ENCODE measurements around the gene ACSS2.

DNA sequence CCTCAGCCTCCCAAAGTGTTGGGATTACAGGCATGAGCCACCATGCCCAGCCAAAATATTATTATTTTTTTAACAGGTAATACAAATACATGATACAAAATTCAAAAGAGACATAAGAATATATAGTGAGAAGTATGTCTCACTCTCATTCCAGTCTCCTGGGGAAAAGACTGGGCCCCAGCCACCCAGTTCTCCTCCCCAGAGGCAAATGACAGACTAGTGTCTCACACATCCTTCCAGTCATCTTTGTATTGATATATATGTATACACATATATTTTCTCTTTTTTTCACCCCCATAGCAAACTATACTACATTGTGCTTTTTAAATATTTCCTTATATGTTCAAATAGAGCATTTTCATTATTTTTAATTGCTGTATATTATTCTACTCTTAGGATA, 70.9 kb downstream of the ACSS2 start:
- TF ChIP-seq POLR2A (IDR thresholded peaks at IDR 0.05; ENCODE audit: low read depth, low read length) (no peak), TAF1 (IDR thresholded peaks at IDR 0.05; ENCODE audit: borderline replicate concordance, low read depth, low read length) (no peak), POLR2AphosphoS5 (IDR thresholded peaks at IDR 0.05; ENCODE audit: low read length) (no peak), EP300 (IDR thresholded peaks at IDR 0.05; ENCODE audit: borderline replicate concordance in 1 of 2, control insufficient read depth in 1 of 2, low read depth in 2 of 2, low read length in 2 of 2) (no peak), CBFB (IDR thresholded peaks at IDR 0.05; ENCODE audit: low read depth) (no peak), BACH1 (IDR thresholded peaks at IDR 0.05; ENCODE audit: borderline replicate concordance) (no peak)
- TF ChIP-seq, protein P1, sequence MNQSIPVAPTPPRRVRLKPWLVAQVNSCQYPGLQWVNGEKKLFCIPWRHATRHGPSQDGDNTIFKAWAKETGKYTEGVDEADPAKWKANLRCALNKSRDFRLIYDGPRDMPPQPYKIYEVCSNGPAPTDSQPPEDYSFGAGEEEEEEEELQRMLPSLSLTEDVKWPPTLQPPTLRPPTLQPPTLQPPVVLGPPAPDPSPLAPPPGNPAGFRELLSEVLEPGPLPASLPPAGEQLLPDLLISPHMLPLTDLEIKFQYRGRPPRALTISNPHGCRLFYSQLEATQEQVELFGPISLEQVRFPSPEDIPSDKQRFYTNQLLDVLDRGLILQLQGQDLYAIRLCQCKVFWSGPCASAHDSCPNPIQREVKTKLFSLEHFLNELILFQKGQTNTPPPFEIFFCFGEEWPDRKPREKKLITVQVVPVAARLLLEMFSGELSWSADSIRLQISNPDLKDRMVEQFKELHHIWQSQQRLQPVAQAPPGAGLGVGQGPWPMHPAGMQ (IDR thresholded peaks at IDR 0.05; ENCODE audit: borderline replicate concordance) = no peak
- TF ChIP-seq, protein P2, sequence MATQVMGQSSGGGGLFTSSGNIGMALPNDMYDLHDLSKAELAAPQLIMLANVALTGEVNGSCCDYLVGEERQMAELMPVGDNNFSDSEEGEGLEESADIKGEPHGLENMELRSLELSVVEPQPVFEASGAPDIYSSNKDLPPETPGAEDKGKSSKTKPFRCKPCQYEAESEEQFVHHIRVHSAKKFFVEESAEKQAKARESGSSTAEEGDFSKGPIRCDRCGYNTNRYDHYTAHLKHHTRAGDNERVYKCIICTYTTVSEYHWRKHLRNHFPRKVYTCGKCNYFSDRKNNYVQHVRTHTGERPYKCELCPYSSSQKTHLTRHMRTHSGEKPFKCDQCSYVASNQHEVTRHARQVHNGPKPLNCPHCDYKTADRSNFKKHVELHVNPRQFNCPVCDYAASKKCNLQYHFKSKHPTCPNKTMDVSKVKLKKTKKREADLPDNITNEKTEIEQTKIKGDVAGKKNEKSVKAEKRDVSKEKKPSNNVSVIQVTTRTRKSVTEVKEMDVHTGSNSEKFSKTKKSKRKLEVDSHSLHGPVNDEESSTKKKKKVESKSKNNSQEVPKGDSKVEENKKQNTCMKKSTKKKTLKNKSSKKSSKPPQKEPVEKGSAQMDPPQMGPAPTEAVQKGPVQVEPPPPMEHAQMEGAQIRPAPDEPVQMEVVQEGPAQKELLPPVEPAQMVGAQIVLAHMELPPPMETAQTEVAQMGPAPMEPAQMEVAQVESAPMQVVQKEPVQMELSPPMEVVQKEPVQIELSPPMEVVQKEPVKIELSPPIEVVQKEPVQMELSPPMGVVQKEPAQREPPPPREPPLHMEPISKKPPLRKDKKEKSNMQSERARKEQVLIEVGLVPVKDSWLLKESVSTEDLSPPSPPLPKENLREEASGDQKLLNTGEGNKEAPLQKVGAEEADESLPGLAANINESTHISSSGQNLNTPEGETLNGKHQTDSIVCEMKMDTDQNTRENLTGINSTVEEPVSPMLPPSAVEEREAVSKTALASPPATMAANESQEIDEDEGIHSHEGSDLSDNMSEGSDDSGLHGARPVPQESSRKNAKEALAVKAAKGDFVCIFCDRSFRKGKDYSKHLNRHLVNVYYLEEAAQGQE (IDR thresholded peaks at IDR 0.05; ENCODE audit: low read depth, low read length) = no peak
- TF ChIP-seq, protein P3, sequence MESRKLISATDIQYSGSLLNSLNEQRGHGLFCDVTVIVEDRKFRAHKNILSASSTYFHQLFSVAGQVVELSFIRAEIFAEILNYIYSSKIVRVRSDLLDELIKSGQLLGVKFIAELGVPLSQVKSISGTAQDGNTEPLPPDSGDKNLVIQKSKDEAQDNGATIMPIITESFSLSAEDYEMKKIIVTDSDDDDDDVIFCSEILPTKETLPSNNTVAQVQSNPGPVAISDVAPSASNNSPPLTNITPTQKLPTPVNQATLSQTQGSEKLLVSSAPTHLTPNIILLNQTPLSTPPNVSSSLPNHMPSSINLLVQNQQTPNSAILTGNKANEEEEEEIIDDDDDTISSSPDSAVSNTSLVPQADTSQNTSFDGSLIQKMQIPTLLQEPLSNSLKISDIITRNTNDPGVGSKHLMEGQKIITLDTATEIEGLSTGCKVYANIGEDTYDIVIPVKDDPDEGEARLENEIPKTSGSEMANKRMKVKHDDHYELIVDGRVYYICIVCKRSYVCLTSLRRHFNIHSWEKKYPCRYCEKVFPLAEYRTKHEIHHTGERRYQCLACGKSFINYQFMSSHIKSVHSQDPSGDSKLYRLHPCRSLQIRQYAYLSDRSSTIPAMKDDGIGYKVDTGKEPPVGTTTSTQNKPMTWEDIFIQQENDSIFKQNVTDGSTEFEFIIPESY (IDR thresholded peaks at IDR 0.05) = no peak
- TF ChIP-seq, protein P4, sequence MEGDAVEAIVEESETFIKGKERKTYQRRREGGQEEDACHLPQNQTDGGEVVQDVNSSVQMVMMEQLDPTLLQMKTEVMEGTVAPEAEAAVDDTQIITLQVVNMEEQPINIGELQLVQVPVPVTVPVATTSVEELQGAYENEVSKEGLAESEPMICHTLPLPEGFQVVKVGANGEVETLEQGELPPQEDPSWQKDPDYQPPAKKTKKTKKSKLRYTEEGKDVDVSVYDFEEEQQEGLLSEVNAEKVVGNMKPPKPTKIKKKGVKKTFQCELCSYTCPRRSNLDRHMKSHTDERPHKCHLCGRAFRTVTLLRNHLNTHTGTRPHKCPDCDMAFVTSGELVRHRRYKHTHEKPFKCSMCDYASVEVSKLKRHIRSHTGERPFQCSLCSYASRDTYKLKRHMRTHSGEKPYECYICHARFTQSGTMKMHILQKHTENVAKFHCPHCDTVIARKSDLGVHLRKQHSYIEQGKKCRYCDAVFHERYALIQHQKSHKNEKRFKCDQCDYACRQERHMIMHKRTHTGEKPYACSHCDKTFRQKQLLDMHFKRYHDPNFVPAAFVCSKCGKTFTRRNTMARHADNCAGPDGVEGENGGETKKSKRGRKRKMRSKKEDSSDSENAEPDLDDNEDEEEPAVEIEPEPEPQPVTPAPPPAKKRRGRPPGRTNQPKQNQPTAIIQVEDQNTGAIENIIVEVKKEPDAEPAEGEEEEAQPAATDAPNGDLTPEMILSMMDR (IDR thresholded peaks at IDR 0.05 in 2 of 3, conservative IDR thresholded peaks at IDR 0.05 in 1 of 3; ENCODE audit: control insufficient read depth in 2 of 3, extremely low read depth in 1 of 3, insufficient read depth in 1 of 3, low read depth in 3 of 3, low read length in 3 of 3) = no peak
- TF ChIP-seq, protein P5, sequence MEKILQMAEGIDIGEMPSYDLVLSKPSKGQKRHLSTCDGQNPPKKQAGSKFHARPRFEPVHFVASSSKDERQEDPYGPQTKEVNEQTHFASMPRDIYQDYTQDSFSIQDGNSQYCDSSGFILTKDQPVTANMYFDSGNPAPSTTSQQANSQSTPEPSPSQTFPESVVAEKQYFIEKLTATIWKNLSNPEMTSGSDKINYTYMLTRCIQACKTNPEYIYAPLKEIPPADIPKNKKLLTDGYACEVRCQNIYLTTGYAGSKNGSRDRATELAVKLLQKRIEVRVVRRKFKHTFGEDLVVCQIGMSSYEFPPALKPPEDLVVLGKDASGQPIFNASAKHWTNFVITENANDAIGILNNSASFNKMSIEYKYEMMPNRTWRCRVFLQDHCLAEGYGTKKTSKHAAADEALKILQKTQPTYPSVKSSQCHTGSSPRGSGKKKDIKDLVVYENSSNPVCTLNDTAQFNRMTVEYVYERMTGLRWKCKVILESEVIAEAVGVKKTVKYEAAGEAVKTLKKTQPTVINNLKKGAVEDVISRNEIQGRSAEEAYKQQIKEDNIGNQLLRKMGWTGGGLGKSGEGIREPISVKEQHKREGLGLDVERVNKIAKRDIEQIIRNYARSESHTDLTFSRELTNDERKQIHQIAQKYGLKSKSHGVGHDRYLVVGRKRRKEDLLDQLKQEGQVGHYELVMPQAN (conservative IDR thresholded peaks at IDR 0.05) = no peak
- TF ChIP-seq, protein P6, sequence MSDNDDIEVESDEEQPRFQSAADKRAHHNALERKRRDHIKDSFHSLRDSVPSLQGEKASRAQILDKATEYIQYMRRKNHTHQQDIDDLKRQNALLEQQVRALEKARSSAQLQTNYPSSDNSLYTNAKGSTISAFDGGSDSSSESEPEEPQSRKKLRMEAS (IDR thresholded peaks at IDR 0.05; ENCODE audit: low read depth, low read length) = no peak
- TF ChIP-seq, protein P7, sequence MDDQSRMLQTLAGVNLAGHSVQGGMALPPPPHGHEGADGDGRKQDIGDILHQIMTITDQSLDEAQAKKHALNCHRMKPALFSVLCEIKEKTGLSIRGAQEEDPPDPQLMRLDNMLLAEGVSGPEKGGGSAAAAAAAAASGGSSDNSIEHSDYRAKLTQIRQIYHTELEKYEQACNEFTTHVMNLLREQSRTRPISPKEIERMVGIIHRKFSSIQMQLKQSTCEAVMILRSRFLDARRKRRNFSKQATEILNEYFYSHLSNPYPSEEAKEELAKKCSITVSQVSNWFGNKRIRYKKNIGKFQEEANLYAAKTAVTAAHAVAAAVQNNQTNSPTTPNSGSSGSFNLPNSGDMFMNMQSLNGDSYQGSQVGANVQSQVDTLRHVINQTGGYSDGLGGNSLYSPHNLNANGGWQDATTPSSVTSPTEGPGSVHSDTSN (IDR thresholded peaks at IDR 0.05; ENCODE audit: insufficient replicate concordance, low read depth, low read length) = no peak

All from GM12878 (cell line).